ENCODE results near the gene SMIM26.

DNA sequence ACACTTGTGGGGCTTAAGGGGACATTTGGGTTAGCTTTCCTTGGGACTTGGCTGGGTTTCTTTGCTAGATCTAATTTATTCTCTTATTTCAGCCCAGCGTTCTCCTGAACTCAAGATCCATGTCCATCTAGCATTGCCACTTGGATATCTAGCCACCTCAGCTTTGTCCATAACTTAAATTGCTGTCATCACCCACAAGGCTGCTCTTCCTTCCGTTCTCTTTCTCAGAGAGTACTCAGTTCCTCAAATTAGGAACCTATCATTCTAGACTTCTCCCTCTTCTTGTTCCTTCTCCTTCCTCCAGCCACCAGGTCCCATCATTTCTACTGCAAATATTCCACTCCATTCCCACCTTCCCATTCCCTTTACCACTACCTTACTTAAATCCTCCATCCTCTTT lies 4.3 kb downstream of the SMIM26 start:
- TF ChIP-seq, protein P1, sequence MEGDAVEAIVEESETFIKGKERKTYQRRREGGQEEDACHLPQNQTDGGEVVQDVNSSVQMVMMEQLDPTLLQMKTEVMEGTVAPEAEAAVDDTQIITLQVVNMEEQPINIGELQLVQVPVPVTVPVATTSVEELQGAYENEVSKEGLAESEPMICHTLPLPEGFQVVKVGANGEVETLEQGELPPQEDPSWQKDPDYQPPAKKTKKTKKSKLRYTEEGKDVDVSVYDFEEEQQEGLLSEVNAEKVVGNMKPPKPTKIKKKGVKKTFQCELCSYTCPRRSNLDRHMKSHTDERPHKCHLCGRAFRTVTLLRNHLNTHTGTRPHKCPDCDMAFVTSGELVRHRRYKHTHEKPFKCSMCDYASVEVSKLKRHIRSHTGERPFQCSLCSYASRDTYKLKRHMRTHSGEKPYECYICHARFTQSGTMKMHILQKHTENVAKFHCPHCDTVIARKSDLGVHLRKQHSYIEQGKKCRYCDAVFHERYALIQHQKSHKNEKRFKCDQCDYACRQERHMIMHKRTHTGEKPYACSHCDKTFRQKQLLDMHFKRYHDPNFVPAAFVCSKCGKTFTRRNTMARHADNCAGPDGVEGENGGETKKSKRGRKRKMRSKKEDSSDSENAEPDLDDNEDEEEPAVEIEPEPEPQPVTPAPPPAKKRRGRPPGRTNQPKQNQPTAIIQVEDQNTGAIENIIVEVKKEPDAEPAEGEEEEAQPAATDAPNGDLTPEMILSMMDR (conservative IDR thresholded peaks at IDR 0.05; ENCODE audit: low read length), result no peak
- TF ChIP-seq EZH2phosphoT487 (IDR thresholded peaks at IDR 0.05; ENCODE audit: borderline replicate concordance), result no peak
